ENCODE results near the gene BIVM. TPM values are rescaled to one million over a fixed set of nuclear protein-coding genes. Genes with fewer than 3 reads are reported as not detected.
"Not testable (repeated sequence)": the region's sequence is repeated elsewhere in the genome, so short reads cannot be mapped to it uniquely, and the experiment has no call there.

The BIVM gene
- polyA plus RNA-seq, 2 of the 4 experiments (the other 2 are of a cell fraction), result 7.4 to 14.7 TPM

- POLR2A ChIA-PET, result no interaction called here
- 75% methylated on average over 5 of the region's 5 CpGs for WGBS (ENCODE audit: missing lambda C conversion rate)
- FAIRE-seq (no peak), ATAC-seq (no peak), DNase-seq (ENCODE audit: low read depth in 1 of 2, low spot score in 1 of 2) (no peak)
- CTCF ChIA-PET, result no interaction called here
- Histone ChIP-seq H3K4me2 (no peak overlapping the region), H3K9me3 (no peaks in the 10 kb centered on the region), H3K4me3 (no peak overlapping the region), H3K4me1 (no peaks in the 10 kb centered on the region), H3K27ac (no peak overlapping the region)
- TF ChIP-seq HDAC2 (IDR thresholded peaks at IDR 0.05), result no peak
- TF ChIP-seq POLR2A (IDR thresholded peaks at IDR 0.05; ENCODE audit: low read length), result no peak
- no peak for TF ChIP-seq GATA3 (IDR thresholded peaks at IDR 0.05; ENCODE audit: borderline replicate concordance)
- TF ChIP-seq SMC3 (IDR thresholded peaks at IDR 0.05), result no peak
- TF ChIP-seq CTCF (IDR thresholded peaks at IDR 0.05), result no peak
- TF ChIP-seq JUN (IDR thresholded peaks at IDR 0.05), result no peak
- TF ChIP-seq RCOR1 (IDR thresholded peaks at IDR 0.05; ENCODE audit: low read depth, low read length), result no peak
- TF ChIP-seq ELK1 (IDR thresholded peaks at IDR 0.05; ENCODE audit: low read depth, low read length), result no peak
- no peak for TF ChIP-seq SREBF2 (IDR thresholded peaks at IDR 0.05)
- no peak for TF ChIP-seq CBX2 (IDR thresholded peaks at IDR 0.05; ENCODE audit: borderline replicate concordance, low read depth)
- no peak for TF ChIP-seq NFE2L2 (conservative IDR thresholded peaks at IDR 0.05; ENCODE audit: low read length)
- TF ChIP-seq ZSCAN20 (CRISPR knock-in tag; IDR thresholded peaks at IDR 0.05), result no peak
- TF ChIP-seq FOXS1 (CRISPR knock-in tag; IDR thresholded peaks at IDR 0.05), result no peak
- no peak for TF ChIP-seq ZC3H11A (IDR thresholded peaks at IDR 0.05)
- no peak for TF ChIP-seq BCL3 (IDR thresholded peaks at IDR 0.05)
- TF ChIP-seq ATOH8 (CRISPR knock-in tag; IDR thresholded peaks at IDR 0.05; ENCODE audit: low read depth), result no peak
Measured at GRCh38 chr13:102779436-102780159, 19.3 kb upstream of the BIVM start.

GRCh38 chr13:102780656-102781055, 18.3 kb upstream of the BIVM start:
- CTCF ChIA-PET; H3K4me1 ChIP-seq; H3K27ac ChIP-seq; H3K4me3 ChIP-seq; POLR2A ChIA-PET; H3K9me3 ChIP-seq; H3K4me2 ChIP-seq; DNase-seq (ENCODE audit: low read depth in 1 of 2, low spot score in 1 of 2); ATAC-seq; FAIRE-seq: not testable (repeated sequence)
- WGBS (ENCODE audit: missing lambda C conversion rate), result 76% methylated on average over 4 of the region's 4 CpGs

GRCh38 chr13:102781591-102781990, 17.3 kb upstream of the BIVM start:
- no peak for ATAC-seq
- Histone ChIP-seq H3K4me2 (no peak overlapping the region), H3K27ac (no peak overlapping the region), H3K4me1 (no peaks in the 10 kb centered on the region), H3K9me3 (no peaks in the 10 kb centered on the region), H3K4me3 (no peak overlapping the region)
- FAIRE-seq, result no peak
- CTCF ChIA-PET, result no interaction called here
- DNase-seq (ENCODE audit: low read depth in 1 of 2, low spot score in 1 of 2), result no peak
- WGBS (ENCODE audit: missing lambda C conversion rate), result 100% methylated on average over 1 of the region's 1 CpG
- POLR2A ChIA-PET, result no interaction called here
- peak; percentile 42 for TF ChIP-seq ZFP36 (IDR thresholded peaks at IDR 0.05; ENCODE audit: borderline replicate concordance, partially characterized antibody)
- TF ChIP-seq POLR2A (IDR thresholded peaks at IDR 0.05; ENCODE audit: low read length), result no peak
- TF ChIP-seq HEYL (CRISPR knock-in tag; IDR thresholded peaks at IDR 0.05), result no peak
- no peak for TF ChIP-seq BHLHE40 (IDR thresholded peaks at IDR 0.05; ENCODE audit: low read depth, low read length)
- TF ChIP-seq PBX3 (IDR thresholded peaks at IDR 0.05), result no peak
- no peak for TF ChIP-seq KDM5A (IDR thresholded peaks at IDR 0.05)
- TF ChIP-seq RCOR1 (IDR thresholded peaks at IDR 0.05; ENCODE audit: low read depth, low read length), result no peak
- no peak for TF ChIP-seq BCL3 (IDR thresholded peaks at IDR 0.05)

All from A549 (cell line).